ENCODE measurements around the gene TIMM44. TPM values are rescaled to one million over a fixed set of nuclear protein-coding genes. Genes with fewer than 3 reads are reported as not detected.
"Not testable (repeated sequence)": the region's sequence is repeated elsewhere in the genome, so short reads cannot be mapped to it uniquely, and the experiment has no call there.

Gene TIMM44
- total and polyA plus RNA-seq, 10 donors = 33.2 to 94.9 (median 64.7) TPM

DNA sequence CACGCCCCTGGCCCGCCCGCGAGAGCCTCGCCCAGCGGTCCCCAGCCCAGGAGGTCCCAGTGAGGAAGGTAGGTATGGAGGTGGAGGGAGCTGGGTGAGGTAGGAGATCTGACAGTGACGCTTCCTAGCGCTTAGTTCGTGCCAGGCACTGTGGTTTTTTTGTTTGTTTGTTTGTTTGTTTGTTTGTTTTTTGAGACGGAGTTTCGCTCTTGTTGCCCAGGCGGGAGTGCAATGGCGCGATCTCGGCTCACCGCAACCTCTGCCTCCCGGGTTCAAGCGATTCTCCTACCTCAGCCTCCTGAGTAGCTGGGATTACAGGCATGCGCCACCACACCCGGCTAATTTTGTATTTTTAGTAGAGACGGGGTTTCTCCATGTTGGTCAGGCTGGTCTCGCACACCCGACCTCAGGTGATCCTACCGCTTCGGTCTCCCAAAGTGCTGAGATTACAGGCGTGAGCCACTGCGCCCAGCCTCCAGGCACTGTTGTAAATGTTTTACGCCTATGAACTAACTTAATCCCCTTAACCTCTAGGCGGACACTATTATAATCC, 25.3 kb downstream of the TIMM44 start:
- peak overlapping the region in 1 of 8 donors; percentile 18 for H3K27ac ChIP-seq
- DNase-seq; H3K9me3 ChIP-seq; intact Hi-C loops (cut with DNase I; ENCODE audit: low total_unique reads): not testable (repeated sequence)
- peaks cover 3 to 25% (median 12%) of the 10 kb centered on the region in 6 donors for H3K36me3 ChIP-seq
- H3K4me3 ChIP-seq = peak overlapping the region in 7 of 8 donors; percentile 25 to 70 (median 41)
- TF ChIP-seq, protein P1, sequence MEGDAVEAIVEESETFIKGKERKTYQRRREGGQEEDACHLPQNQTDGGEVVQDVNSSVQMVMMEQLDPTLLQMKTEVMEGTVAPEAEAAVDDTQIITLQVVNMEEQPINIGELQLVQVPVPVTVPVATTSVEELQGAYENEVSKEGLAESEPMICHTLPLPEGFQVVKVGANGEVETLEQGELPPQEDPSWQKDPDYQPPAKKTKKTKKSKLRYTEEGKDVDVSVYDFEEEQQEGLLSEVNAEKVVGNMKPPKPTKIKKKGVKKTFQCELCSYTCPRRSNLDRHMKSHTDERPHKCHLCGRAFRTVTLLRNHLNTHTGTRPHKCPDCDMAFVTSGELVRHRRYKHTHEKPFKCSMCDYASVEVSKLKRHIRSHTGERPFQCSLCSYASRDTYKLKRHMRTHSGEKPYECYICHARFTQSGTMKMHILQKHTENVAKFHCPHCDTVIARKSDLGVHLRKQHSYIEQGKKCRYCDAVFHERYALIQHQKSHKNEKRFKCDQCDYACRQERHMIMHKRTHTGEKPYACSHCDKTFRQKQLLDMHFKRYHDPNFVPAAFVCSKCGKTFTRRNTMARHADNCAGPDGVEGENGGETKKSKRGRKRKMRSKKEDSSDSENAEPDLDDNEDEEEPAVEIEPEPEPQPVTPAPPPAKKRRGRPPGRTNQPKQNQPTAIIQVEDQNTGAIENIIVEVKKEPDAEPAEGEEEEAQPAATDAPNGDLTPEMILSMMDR (IDR thresholded peaks at IDR 0.05 in 8 of 11, conservative IDR thresholded peaks at IDR 0.05 in 3 of 11) = peak in 2 of 11 experiments; percentile 7 to 9
- H3K4me1 ChIP-seq = peaks cover 36 to 76% (median 63%) of the 10 kb centered on the region in 6 donors
- peaks cover 0 to 61% (median 52%) of the 10 kb centered on the region in 7 donors for H3K27me3 ChIP-seq (replicated peaks in 1 of 7)
- WGBS, 5 donors = 20 to 29% (median 22%) methylated on average over 28 to 29 of the region's 29 CpGs

DNA sequence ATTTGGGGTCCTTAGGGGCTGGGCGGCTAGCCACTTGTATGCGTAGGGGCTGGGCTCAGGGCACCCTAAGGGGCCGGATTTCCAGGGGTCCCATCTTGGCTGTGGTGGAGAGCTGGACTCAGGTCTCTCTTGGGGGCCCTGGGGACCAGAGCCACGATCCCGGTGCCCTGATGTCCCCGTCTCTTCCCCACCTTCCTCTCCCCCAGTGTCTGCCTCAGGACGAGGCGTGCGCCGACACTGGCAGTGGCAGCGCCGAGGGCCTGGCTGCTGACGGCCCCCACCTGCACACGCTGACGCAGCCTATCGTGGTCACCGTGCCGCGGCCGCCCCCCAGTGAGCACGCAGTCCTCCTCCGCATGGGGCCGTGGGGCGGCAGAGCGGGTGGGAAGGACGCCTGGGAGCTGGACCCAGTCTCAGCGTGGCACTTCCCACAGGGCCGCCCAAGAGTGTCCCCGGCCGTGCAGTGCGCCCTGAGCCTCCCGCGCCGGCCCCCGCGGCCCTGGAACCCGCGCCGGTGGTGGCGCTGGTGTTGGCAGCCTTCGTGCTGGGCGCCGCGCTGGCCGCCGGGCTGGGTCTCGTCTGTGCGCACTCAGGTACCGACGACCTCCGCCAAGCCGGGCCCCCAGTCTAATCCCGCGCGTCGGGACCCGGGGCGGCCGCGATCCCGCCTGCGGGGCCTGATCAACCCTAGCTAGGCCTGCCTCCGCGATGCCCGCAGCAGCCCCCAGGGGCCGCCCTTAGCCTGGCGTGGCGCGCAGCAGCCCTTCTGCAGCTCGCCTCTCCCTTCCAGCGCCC, 26.0 kb downstream of the TIMM44 start:
- H3K9me3 ChIP-seq = no peaks in the 10 kb centered on the region
- DNase-seq = peak; percentile 90
- H3K27ac ChIP-seq = peak overlapping the region in 2 of 8 donors; percentile 18 to 55
- H3K36me3 ChIP-seq = peaks cover 2 to 25% (median 11%) of the 10 kb centered on the region in 6 donors
- TF ChIP-seq, protein P1 (IDR thresholded peaks at IDR 0.05 in 8 of 11, conservative IDR thresholded peaks at IDR 0.05 in 3 of 11) = peak; percentile 19 to 78 (median 68)
- TF ChIP-seq POLR2AphosphoS5 (IDR thresholded peaks at IDR 0.05) = peak in 1 of 3 donors; percentile 68
- no peak for TF ChIP-seq POLR2A (IDR thresholded peaks at IDR 0.05)
- 1 to 2% (median 1%) methylated on average over 26 to 71 of the region's 71 CpGs for WGBS, 5 donors
- H3K4me3 ChIP-seq = peak overlapping the region in 7 of 8 donors; percentile 25 to 70 (median 41)
- H3K27me3 ChIP-seq (replicated peaks in 1 of 7) = peaks cover 0 to 61% (median 52%) of the 10 kb centered on the region in 7 donors
- intact Hi-C loops (cut with DNase I; ENCODE audit: low total_unique reads) = no loop called here
- H3K4me1 ChIP-seq = peaks cover 36 to 69% (median 59%) of the 10 kb centered on the region in 6 donors

DNA sequence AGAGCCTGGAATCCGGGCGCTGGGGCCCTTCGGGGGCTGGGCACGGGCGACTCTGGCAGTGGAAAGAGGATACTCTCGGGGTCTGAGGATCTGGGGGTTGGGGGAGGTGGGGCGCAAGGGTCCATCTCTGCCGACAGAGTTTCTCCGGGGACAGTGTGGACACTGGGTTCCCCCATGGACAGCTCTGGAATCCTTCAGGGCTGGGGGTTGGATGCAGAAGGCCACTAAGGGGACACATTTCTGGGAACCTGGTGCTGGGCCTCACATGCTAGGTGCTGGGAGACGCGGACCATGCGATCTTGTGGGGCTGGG, 26.6 kb downstream of the TIMM44 start:
- DNase-seq = no peak
- Histone ChIP-seq H3K9me3 (no peaks in the 10 kb centered on the region), H3K36me3 (peaks cover 0 to 25% (median 12%) of the 10 kb centered on the region in 6 donors), H3K27me3 (replicated peaks in 1 of 7) (peaks cover 0 to 61% (median 52%) of the 10 kb centered on the region in 7 donors), H3K4me3 (peak overlapping the region in 6 of 8 donors; percentile 25 to 70 (median 41)), H3K27ac (peak overlapping the region in 2 of 8 donors; percentile 4 to 55), H3K4me1 (peaks cover 33 to 67% (median 57%) of the 10 kb centered on the region in 6 donors)
- TF ChIP-seq, protein P1 (IDR thresholded peaks at IDR 0.05 in 8 of 11, conservative IDR thresholded peaks at IDR 0.05 in 3 of 11) = no peak
- TF ChIP-seq POLR2A (IDR thresholded peaks at IDR 0.05) (no peak), POLR2AphosphoS5 (IDR thresholded peaks at IDR 0.05) (no peak)
- WGBS, 5 donors = 6 to 9% (median 8%) methylated on average over 9 to 12 of the region's 12 CpGs
- intact Hi-C loops (cut with DNase I; ENCODE audit: low total_unique reads) = no loop called here
